ENCODE results near the gene MYRIP. TPM values are rescaled to one million over a fixed set of nuclear protein-coding genes. Genes with fewer than 3 reads are reported as not detected.

Gene MYRIP
- polyA plus RNA-seq, 3 donors: not detected

DNA sequence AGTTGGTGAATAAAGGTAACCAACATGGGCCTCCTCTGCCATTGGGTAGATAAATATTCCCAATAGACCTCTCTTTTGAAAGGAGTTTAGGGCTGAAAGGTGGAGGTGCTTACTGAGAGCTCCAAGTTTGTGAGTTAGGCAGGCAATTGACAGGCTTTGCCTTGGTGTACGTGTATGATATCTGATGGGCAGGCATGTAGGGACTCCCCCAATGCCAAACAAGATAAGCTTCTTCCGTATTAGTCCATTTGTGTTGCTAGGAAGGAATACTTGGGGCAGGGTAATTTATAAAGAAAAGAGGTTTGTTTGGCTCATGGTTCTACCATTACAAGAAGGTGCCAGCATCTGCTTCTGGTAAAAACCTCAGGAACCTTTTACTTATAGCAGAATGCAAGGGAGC, 339.4 kb downstream of the MYRIP start:
- H3K27ac ChIP-seq (ENCODE audit: low read depth in 1 of 2, low read length in 2 of 2): no peak overlapping the region
- TF ChIP-seq CTCF (IDR thresholded peaks at IDR 0.05): no peak
- H3K4me1 Mint-ChIP-seq: no peaks in the 10 kb centered on the region
- H3K9me3 Mint-ChIP-seq: peaks cover 0 to 12% (median 2%) of the 10 kb centered on the region in 7 donors
- H4K20me1 ChIP-seq (ENCODE audit: insufficient read depth, low read length): no peaks in the 10 kb centered on the region
- DNase-seq: no peak
- peaks cover 1 to 6% (median 6%) of the 10 kb centered on the region in 3 donors for H3K27me3 Mint-ChIP-seq (ENCODE audit: low read depth in 3 of 3)
- H3K9ac ChIP-seq (ENCODE audit: insufficient read depth, low read length, poor library complexity, severe bottlenecking): no peak overlapping the region
- no peaks in the 10 kb centered on the region for H3K36me3 ChIP-seq (replicated peaks in 1 of 2; ENCODE audit: control insufficient read depth in 1 of 2, insufficient read depth in 2 of 2, low read length in 2 of 2)
- intact Hi-C loops (cut with micrococcal nuclease): no loop called here
- no peaks in the 10 kb centered on the region for H3K4me1 ChIP-seq (ENCODE audit: control insufficient read depth in 1 of 2, insufficient read depth in 2 of 2, low read length in 2 of 2)
- no peaks in the 10 kb centered on the region for H3K36me3 Mint-ChIP-seq
- no peak overlapping the region for H2AFZ ChIP-seq (ENCODE audit: insufficient read depth, low read depth, low read length, poor library complexity, severe bottlenecking)
- WGBS (ENCODE audit: insufficient coverage): 100% methylated on average over 1 of the region's 2 CpGs
- H3K4me3 Mint-ChIP-seq: no peak overlapping the region
- H3K79me2 ChIP-seq (ENCODE audit: insufficient read depth, low read length): no peaks in the 10 kb centered on the region
- no peak overlapping the region for H3K4me3 ChIP-seq (replicated peaks in 1 of 3; ENCODE audit: low read depth in 2 of 3, low read length in 3 of 3)
- no peak overlapping the region for H3K27ac Mint-ChIP-seq
- no peaks in the 10 kb centered on the region for H3K9me3 ChIP-seq (replicated peaks in 1 of 2; ENCODE audit: control insufficient read depth in 1 of 2, insufficient read depth in 1 of 2, low read length in 2 of 2)
- no peaks in the 10 kb centered on the region for H3K27me3 ChIP-seq (ENCODE audit: control insufficient read depth in 2 of 2, insufficient read depth in 2 of 2, low read length in 2 of 2)
- H3K4me2 ChIP-seq (replicated peaks; ENCODE audit: extremely low read depth, low read length, poor library complexity, severe bottlenecking): no peak overlapping the region

DNA sequence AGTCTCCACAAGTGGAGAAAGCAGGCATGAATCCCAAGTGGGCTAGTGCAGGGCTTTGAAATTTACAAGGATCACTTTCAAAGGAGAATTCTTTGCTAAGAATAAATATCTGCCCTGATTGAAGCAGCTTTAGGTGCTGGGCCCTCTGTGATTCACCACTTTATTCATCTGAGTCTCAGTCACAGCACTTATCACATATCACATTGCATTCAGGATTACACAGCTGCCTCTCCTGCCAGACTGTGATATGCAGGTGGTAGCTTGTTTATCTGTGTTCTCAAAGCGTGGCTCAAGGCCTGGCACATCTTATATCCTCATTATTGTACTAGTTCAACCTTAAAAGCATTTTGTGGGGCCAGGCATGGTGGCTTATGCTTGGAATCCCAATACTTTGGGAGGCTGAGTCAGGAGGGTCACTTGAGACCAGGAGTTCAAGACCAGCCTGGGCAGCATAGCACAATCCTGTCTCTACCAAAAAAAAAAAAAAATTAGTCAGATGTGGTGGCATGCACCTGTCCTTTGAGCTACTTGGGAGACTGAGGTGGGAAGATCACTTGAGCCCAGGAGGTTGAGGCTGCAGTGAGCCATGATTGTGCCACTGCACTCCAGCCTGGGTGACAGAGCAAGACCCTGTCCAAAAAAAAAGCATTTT, 343.2 kb downstream of the MYRIP start:
- H2AFZ ChIP-seq (ENCODE audit: insufficient read depth, low read depth, low read length, poor library complexity, severe bottlenecking): no peak overlapping the region
- H3K4me1 ChIP-seq (ENCODE audit: control insufficient read depth in 1 of 2, insufficient read depth in 2 of 2, low read length in 2 of 2): no peaks in the 10 kb centered on the region
- Mint-ChIP-seq H3K27me3 (ENCODE audit: low read depth in 3 of 3) (peaks cover 0 to 4% (median 4%) of the 10 kb centered on the region in 3 donors), H3K4me1 (no peaks in the 10 kb centered on the region), H3K9me3 (peaks cover 0 to 12% (median 2%) of the 10 kb centered on the region in 7 donors), H3K4me3 (no peak overlapping the region), H3K36me3 (no peaks in the 10 kb centered on the region), H3K27ac (peak overlapping the region in 1 of 7 donors; percentile 46)
- H3K9me3 ChIP-seq (replicated peaks in 1 of 2; ENCODE audit: control insufficient read depth in 1 of 2, insufficient read depth in 1 of 2, low read length in 2 of 2): no peaks in the 10 kb centered on the region
- H3K27me3 ChIP-seq (ENCODE audit: control insufficient read depth in 2 of 2, insufficient read depth in 2 of 2, low read length in 2 of 2): no peaks in the 10 kb centered on the region
- DNase-seq: no peak
- H3K36me3 ChIP-seq (replicated peaks in 1 of 2; ENCODE audit: control insufficient read depth in 1 of 2, insufficient read depth in 2 of 2, low read length in 2 of 2): no peaks in the 10 kb centered on the region
- WGBS (ENCODE audit: insufficient coverage): no CpG with 5 or more reads among the region's 1 CpG
- H3K79me2 ChIP-seq (ENCODE audit: insufficient read depth, low read length): no peaks in the 10 kb centered on the region
- intact Hi-C loops (cut with micrococcal nuclease): no loop called here
- no peak overlapping the region for H3K4me2 ChIP-seq (replicated peaks; ENCODE audit: extremely low read depth, low read length, poor library complexity, severe bottlenecking)
- H3K27ac ChIP-seq (ENCODE audit: low read depth in 1 of 2, low read length in 2 of 2): no peak overlapping the region
- TF ChIP-seq CTCF (IDR thresholded peaks at IDR 0.05): no peak
- H4K20me1 ChIP-seq (ENCODE audit: insufficient read depth, low read length): no peaks in the 10 kb centered on the region
- no peak overlapping the region for H3K9ac ChIP-seq (ENCODE audit: insufficient read depth, low read length, poor library complexity, severe bottlenecking)
- no peak overlapping the region for H3K4me3 ChIP-seq (replicated peaks in 1 of 3; ENCODE audit: low read depth in 2 of 3, low read length in 3 of 3)
